IPS-11a (cell line): ENCODE results near the gene CD37.
A peak's percentile ranks its signal among the peaks of the same experiment; 100 is the strongest.
"Not testable (repeated sequence)": the region's sequence is repeated elsewhere in the genome, so short reads cannot be mapped to it uniquely, and the experiment has no call there.

Experiments used
- H3K4me3 ChIP-seq: one replicate; pipeline ENCODE4 v1.5.1; 2013; ENCODE audit warnings: low read depth, low read length, control low read depth

CD37 gene

GRCh38 chr19:49327878-49328544 is 7.2 kb upstream of the CD37 start:
- H3K4me3 ChIP-seq: no peak overlapping the region

GRCh38 chr19:49328741-49329140 is 6.5 kb upstream of the CD37 start:
- no peak overlapping the region for H3K4me3 ChIP-seq

DNA sequence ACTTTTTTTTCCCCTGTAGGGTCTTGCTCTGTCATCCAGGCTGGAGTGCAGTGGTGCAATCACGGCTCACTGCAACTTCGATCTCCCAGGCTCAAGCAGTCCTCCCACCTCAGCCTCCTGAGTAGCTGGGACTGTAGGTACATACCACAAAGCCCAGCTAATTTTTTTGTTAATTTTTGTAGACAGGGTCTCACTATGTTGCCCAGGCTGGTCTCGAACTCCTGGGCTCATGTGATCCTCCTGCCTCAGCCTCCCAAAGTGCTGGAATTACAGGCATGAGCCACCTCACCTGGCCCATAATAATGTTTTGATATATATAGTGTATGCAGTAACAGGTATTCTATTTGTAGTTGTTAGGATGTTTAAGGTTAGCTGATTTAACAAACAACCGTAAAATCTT is 4.0 kb upstream of the CD37 start:
- not testable (repeated sequence) for H3K4me3 ChIP-seq

DNA sequence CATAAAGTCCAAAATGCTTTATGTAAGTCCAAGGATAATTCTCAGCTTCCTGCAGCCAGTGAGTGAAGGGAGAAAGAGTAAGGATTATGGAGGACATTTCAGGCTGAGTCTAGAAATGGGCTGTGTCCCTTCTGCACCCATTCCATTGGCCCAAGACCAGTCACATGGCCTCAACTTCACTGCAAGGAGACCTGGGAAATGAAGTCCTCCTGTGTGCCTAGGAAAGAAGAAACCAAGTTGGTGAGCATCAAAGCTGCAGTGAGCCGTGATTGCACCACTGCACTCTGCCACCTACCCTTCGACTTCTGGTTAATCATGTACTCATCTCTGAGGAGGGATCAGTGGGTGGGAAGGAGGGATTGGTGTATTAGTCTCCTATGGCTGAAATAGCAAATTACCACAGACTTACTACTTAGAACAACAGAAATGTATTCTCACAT is 3.6 kb upstream of the CD37 start:
- H3K4me3 ChIP-seq: no peak overlapping the region

DNA sequence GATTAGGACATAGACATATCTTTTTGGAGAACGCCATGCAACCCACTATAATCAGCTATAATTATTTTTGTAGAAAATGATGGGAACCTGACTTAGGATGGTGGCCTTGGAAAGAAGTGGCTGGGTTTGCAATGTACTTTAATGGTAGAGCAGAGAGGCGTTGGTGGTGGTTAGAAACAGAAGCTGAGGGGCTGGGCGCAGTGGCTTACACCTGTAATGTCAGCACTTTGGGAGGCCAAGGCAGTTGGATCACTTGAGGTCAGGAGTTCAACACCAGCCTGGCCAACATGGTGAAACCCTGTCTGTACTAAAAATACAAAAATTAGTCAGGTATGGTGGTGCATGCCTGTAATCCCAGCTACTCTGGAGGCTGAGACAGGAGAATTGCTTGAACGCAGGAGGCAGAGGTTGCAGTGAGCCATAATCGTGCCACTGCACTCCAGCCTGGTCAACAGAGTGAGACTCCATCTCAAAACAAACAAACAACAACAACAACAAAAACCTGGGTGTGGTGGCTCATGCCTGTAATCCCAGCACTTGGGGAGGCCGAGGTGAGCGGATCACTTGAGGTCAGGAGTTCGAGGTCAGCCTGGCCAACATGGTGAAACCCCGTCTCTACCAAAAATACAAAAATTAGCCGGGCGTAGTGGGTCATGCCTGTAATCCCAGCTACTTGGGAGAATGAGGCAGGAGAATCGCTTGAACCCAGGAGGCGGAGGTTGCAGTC is 2.4 kb upstream of the CD37 start:
- not testable (repeated sequence) for H3K4me3 ChIP-seq

GRCh38 chr19:49333418-49333805 is 1.8 kb upstream of the CD37 start:
- no peak overlapping the region for H3K4me3 ChIP-seq

GRCh38 chr19:49333811-49334288 is 1.4 kb upstream of the CD37 start:
- no peak overlapping the region for H3K4me3 ChIP-seq

DNA sequence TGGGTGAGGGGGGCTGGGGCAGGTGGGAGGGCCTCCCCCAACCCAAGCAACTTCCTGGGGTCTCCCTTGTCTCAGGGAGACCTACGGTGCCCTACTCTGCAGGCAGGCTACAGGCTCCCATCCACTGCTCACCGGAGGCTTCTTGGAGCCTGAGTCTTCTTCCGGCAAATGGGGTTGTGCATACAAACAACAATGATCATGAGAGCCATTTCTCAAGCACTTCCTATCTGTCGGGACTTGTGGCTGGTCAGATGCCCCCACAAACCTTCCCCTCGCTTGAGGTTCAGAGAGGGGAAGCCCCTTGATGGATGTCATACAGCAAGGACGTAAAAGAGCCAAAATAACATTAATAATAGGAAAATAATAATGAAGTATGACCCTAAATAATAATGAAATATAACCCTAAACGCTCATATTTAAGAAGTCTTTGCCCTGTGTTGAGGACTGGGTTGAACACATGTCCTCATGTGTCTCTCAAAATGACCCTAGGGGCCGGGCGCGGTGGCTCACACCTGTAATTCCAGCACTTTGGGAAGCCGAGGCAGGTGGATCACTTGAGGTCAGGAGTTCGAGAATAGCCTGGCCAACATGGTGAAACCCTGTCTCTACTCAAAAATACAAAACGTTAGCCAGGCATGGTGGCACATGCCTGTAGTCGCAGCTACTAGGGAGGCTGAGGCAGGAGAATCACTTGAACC is 727 bp downstream of the CD37 start:
- no peak overlapping the region for H3K4me3 ChIP-seq

DNA sequence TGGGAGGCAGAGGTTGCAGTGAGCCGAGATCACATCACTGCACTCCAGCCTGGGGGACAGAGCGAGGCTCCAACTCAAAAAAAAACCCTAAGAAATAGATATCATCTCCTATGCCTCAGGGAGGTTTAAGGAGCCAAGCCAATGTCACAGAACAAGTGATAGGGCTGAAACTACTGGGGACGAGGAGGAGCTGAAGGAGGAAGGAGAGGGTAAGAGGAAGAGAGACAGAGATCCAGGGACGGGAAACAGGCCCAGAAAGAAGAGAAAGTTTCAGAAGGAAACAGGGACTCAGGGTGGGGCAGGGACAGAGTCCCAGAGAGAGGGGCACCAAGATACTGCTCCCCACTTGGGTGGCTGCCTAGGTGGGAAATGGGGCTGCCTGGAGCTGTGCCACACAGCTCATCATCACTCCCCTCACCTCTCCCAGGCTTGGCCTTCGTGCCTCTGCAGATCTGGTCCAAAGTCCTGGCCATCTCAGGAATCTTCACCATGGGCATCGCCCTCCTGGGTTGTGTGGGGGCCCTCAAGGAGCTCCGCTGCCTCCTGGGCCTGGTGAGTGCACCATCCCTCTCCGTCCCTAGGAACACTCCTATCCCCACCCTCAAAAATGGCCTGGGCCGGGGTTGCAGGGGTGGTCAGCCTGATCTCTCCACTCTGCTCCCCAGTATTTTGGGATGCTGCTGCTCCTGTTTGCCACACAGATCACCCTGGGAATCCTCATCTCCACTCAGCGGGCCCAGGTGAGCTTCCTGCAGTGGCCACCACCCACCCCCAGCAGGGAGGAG is 1.5 kb downstream of the CD37 start:
- no peak overlapping the region for H3K4me3 ChIP-seq

- H3K4me3 ChIP-seq: peak overlapping the region; percentile 8
Measured at GRCh38 chr19:49337267-49338022, 2.2 kb downstream of the CD37 start.

DNA sequence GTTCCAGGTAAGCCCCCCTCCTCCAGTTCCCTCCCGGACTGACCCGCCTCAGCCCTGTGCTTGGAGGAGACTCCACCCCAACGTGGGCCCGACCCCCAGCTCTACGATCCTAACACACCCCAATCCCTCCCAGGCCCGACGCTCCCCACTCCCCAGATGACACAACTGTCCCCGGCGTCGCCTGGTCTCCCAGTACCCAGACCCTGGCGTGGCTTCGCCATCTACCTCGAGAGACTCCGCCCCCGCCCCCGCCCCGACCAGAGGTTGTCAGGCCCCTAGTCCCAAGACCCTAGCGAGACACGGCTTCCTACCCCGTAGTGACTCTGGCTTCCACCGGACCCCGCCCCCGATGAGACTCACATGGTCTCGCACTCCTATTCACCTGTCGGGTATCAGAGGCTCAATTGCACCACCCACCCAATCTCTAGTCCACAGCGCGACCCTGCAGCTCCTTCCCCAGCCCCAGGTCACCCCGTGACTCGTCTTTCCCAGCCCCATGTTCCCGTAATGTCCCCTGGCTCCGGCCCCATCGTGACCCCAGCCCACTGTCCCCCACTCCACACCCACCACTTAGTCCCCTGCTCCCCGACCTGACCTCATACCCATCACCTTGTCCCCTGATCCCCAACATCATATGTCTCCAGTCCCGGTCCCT is 2.9 kb downstream of the CD37 start:
- H3K4me3 ChIP-seq: peak overlapping the region; percentile 8

GRCh38 chr19:49338691-49339300 is 3.6 kb downstream of the CD37 start:
- peak overlapping the region; percentile 8 for H3K4me3 ChIP-seq

GRCh38 chr19:49339301-49340068 is 4.3 kb downstream of the CD37 start:
- H3K4me3 ChIP-seq: peak overlapping the region; percentile 4

- no peak overlapping the region for H3K4me3 ChIP-seq
Measured at GRCh38 chr19:49340069-49340864, 5.1 kb downstream of the CD37 start.

DNA sequence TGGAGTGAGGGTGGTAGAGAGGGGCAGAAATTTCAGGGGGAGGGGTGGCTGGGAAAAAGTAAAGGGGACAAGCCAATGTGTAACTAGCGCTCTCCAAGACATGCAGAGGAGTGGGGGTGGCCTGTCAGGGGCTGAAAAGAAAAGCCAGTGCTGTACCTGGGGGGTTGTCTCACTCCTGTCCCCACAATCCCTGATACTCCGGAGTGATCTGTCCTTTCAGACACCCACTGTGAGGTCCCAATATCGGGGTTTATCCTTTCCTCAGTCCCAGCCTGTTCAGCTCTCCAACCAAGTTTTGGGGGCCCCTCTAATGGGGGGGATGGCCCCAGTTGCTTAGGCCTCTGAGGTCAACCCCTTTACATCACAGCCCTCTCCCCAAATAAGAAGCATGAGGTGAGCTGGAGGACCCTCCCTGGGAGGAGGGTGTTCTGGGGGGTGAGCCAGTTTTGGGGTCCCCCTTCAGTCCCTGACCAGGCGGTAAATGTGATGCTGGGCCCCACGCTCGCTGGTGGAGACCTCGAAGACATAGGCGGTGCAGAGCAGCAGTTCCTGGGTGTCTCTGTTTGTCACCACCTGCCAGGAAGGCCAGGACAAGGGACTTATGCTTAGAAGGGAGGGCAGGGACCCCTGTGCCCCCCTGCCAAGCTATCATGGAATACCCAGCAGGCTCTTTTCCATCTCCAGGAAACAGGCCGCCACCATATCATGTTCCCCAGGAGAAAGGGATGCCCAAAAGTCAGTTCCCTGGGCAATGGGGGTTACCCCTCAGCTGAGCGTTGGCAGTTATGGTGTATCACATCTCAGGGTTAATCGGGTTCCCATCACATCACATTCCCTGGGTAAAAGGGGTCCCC is 5.9 kb downstream of the CD37 start:
- no peak overlapping the region for H3K4me3 ChIP-seq

DNA sequence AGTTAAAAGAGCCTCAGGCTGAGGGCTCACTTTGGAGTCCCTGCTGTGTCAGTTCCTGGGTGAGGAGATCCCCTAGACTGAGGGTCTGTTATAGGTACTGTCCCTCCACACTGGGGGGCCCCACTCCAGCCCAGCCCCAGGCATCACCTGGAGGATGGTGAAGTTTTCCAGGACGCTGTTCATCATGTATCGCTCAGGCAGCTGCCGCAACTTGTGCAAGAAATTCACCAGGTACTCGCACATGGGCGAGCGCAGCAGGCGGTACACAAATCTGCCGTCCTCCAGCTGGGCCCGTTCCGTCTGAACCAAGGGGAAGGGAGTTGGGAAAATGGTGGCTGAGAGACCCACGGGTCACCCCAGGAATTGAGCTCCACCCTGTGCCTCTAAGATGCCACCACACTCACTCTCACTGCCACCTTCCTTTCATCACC is 7.1 kb downstream of the CD37 start:
- H3K4me3 ChIP-seq: no peak overlapping the region

- H3K4me3 ChIP-seq: no peak overlapping the region
Measured at GRCh38 chr19:49343123-49343522, 7.9 kb downstream of the CD37 start.
